ENCODE measurements around the gene ADAMTS16.

DNA sequence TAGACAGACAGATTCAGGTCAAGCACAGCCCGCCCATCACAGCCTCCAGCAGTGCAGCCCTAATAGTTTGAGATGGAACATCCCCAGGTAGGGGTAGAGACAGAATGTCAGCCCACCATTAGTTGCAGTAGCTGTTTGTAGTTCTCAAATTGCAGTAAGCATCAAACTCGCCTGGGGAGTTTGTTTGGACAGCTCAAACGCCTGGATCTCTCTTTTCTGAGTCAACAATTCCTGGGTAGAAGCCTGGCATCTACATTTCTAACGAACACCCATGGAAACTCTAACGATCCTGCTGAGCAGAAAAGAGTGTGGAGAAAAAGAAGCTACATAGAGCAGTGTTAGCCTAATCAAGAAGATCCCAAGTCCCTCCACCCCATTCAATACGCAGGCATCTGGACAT, 59.4 kb downstream of the ADAMTS16 start:
- TF ChIP-seq, protein P1, sequence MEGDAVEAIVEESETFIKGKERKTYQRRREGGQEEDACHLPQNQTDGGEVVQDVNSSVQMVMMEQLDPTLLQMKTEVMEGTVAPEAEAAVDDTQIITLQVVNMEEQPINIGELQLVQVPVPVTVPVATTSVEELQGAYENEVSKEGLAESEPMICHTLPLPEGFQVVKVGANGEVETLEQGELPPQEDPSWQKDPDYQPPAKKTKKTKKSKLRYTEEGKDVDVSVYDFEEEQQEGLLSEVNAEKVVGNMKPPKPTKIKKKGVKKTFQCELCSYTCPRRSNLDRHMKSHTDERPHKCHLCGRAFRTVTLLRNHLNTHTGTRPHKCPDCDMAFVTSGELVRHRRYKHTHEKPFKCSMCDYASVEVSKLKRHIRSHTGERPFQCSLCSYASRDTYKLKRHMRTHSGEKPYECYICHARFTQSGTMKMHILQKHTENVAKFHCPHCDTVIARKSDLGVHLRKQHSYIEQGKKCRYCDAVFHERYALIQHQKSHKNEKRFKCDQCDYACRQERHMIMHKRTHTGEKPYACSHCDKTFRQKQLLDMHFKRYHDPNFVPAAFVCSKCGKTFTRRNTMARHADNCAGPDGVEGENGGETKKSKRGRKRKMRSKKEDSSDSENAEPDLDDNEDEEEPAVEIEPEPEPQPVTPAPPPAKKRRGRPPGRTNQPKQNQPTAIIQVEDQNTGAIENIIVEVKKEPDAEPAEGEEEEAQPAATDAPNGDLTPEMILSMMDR (IDR thresholded peaks at IDR 0.05) = no peak
- TF ChIP-seq, protein P2, sequence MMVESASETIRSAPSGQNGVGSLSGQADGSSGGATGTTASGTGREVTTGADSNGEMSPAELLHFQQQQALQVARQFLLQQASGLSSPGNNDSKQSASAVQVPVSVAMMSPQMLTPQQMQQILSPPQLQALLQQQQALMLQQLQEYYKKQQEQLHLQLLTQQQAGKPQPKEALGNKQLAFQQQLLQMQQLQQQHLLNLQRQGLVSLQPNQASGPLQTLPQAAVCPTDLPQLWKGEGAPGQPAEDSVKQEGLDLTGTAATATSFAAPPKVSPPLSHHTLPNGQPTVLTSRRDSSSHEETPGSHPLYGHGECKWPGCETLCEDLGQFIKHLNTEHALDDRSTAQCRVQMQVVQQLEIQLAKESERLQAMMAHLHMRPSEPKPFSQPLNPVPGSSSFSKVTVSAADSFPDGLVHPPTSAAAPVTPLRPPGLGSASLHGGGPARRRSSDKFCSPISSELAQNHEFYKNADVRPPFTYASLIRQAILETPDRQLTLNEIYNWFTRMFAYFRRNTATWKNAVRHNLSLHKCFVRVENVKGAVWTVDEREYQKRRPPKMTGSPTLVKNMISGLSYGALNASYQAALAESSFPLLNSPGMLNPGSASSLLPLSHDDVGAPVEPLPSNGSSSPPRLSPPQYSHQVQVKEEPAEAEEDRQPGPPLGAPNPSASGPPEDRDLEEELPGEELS (CRISPR knock-in tag; IDR thresholded peaks at IDR 0.05) = no peak
- TF ChIP-seq, protein P3, sequence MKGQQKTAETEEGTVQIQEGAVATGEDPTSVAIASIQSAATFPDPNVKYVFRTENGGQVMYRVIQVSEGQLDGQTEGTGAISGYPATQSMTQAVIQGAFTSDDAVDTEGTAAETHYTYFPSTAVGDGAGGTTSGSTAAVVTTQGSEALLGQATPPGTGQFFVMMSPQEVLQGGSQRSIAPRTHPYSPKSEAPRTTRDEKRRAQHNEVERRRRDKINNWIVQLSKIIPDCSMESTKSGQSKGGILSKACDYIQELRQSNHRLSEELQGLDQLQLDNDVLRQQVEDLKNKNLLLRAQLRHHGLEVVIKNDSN (CRISPR knock-in tag; IDR thresholded peaks at IDR 0.05) = no peak
- TF ChIP-seq, protein P4, sequence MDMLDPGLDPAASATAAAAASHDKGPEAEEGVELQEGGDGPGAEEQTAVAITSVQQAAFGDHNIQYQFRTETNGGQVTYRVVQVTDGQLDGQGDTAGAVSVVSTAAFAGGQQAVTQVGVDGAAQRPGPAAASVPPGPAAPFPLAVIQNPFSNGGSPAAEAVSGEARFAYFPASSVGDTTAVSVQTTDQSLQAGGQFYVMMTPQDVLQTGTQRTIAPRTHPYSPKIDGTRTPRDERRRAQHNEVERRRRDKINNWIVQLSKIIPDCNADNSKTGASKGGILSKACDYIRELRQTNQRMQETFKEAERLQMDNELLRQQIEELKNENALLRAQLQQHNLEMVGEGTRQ (CRISPR knock-in tag; IDR thresholded peaks at IDR 0.05) = no peak
- TF ChIP-seq, protein P5, sequence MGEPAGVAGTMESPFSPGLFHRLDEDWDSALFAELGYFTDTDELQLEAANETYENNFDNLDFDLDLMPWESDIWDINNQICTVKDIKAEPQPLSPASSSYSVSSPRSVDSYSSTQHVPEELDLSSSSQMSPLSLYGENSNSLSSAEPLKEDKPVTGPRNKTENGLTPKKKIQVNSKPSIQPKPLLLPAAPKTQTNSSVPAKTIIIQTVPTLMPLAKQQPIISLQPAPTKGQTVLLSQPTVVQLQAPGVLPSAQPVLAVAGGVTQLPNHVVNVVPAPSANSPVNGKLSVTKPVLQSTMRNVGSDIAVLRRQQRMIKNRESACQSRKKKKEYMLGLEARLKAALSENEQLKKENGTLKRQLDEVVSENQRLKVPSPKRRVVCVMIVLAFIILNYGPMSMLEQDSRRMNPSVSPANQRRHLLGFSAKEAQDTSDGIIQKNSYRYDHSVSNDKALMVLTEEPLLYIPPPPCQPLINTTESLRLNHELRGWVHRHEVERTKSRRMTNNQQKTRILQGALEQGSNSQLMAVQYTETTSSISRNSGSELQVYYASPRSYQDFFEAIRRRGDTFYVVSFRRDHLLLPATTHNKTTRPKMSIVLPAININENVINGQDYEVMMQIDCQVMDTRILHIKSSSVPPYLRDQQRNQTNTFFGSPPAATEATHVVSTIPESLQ (CRISPR knock-in tag; IDR thresholded peaks at IDR 0.05) = no peak
- TF ChIP-seq, protein P6, sequence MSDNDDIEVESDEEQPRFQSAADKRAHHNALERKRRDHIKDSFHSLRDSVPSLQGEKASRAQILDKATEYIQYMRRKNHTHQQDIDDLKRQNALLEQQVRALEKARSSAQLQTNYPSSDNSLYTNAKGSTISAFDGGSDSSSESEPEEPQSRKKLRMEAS (CRISPR knock-in tag; IDR thresholded peaks at IDR 0.05) = no peak
- TF ChIP-seq, protein P7, sequence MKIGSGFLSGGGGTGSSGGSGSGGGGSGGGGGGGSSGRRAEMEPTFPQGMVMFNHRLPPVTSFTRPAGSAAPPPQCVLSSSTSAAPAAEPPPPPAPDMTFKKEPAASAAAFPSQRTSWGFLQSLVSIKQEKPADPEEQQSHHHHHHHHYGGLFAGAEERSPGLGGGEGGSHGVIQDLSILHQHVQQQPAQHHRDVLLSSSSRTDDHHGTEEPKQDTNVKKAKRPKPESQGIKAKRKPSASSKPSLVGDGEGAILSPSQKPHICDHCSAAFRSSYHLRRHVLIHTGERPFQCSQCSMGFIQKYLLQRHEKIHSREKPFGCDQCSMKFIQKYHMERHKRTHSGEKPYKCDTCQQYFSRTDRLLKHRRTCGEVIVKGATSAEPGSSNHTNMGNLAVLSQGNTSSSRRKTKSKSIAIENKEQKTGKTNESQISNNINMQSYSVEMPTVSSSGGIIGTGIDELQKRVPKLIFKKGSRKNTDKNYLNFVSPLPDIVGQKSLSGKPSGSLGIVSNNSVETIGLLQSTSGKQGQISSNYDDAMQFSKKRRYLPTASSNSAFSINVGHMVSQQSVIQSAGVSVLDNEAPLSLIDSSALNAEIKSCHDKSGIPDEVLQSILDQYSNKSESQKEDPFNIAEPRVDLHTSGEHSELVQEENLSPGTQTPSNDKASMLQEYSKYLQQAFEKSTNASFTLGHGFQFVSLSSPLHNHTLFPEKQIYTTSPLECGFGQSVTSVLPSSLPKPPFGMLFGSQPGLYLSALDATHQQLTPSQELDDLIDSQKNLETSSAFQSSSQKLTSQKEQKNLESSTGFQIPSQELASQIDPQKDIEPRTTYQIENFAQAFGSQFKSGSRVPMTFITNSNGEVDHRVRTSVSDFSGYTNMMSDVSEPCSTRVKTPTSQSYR (CRISPR knock-in tag; IDR thresholded peaks at IDR 0.05) = no peak
- no peak for TF ChIP-seq CBFB (CRISPR knock-in tag; IDR thresholded peaks at IDR 0.05; ENCODE audit: low read depth)
- TF ChIP-seq ZNF263 (CRISPR knock-in tag; IDR thresholded peaks at IDR 0.05; ENCODE audit: low read depth) = no peak
- TF ChIP-seq, protein P8, sequence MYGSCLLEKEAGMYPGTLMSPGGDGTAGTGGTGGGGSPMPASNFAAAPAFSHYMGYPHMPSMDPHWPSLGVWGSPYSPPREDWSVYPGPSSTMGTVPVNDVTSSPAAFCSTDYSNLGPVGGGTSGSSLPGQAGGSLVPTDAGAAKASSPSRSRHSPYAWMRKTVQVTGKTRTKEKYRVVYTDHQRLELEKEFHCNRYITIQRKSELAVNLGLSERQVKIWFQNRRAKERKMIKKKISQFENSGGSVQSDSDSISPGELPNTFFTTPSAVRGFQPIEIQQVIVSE (CRISPR knock-in tag; IDR thresholded peaks at IDR 0.05; ENCODE audit: borderline replicate concordance) = no peak
- TF ChIP-seq, protein P9, sequence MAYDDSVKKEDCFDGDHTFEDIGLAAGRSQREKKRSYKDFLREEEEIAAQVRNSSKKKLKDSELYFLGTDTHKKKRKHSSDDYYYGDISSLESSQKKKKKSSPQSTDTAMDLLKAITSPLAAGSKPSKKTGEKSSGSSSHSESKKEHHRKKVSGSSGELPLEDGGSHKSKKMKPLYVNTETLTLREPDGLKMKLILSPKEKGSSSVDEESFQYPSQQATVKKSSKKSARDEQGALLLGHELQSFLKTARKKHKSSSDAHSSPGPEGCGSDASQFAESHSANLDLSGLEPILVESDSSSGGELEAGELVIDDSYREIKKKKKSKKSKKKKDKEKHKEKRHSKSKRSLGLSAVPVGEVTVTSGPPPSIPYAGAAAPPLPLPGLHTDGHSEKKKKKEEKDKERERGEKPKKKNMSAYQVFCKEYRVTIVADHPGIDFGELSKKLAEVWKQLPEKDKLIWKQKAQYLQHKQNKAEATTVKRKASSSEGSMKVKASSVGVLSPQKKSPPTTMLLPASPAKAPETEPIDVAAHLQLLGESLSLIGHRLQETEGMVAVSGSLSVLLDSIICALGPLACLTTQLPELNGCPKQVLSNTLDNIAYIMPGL (CRISPR knock-in tag; IDR thresholded peaks at IDR 0.05) = no peak
- TF ChIP-seq FOXK1 (CRISPR knock-in tag; IDR thresholded peaks at IDR 0.05) = no peak
- TF ChIP-seq SP1 (CRISPR knock-in tag; conservative IDR thresholded peaks at IDR 0.05) = no peak

Measured in WTC11 (cell line).